ENCODE results near the gene BARX1.

Gene BARX1

GRCh38 chr9:93931905-93932304 lies 23.2 kb downstream of the BARX1 start:
- TF ChIP-seq POLR2A (IDR thresholded peaks at IDR 0.05; ENCODE audit: low read depth, low read length), result no peak
- TF ChIP-seq POLR2AphosphoS5 (IDR thresholded peaks at IDR 0.05; ENCODE audit: low read depth, low read length), result no peak
- TF ChIP-seq TAF1 (IDR thresholded peaks at IDR 0.05; ENCODE audit: borderline replicate concordance, low read depth, low read length), result no peak
- FAIRE-seq (no peak), DNase-seq (ENCODE audit: insufficient read length) (no peak)

GRCh38 chr9:93930070-93930469 lies 25.1 kb downstream of the BARX1 start:
- no peak for TF ChIP-seq POLR2A (IDR thresholded peaks at IDR 0.05; ENCODE audit: low read depth, low read length)
- no peak for FAIRE-seq
- no peak for DNase-seq (ENCODE audit: insufficient read length)

GRCh38 chr9:93929231-93929630 lies 25.9 kb downstream of the BARX1 start:
- DNase-seq (ENCODE audit: insufficient read length) (no peak), FAIRE-seq (no peak)
- TF ChIP-seq TAF1 (IDR thresholded peaks at IDR 0.05; ENCODE audit: borderline replicate concordance, low read depth, low read length) (no peak), POLR2AphosphoS5 (IDR thresholded peaks at IDR 0.05; ENCODE audit: low read depth, low read length) (no peak), POLR2A (IDR thresholded peaks at IDR 0.05; ENCODE audit: low read depth, low read length) (no peak)

- TF ChIP-seq POLR2A (IDR thresholded peaks at IDR 0.05; ENCODE audit: low read depth, low read length), result no peak
- no peak for TF ChIP-seq POLR2AphosphoS5 (IDR thresholded peaks at IDR 0.05; ENCODE audit: low read depth, low read length)
- TF ChIP-seq TAF1 (IDR thresholded peaks at IDR 0.05; ENCODE audit: borderline replicate concordance, low read depth, low read length), result no peak
- FAIRE-seq, result no peak
- no peak for DNase-seq (ENCODE audit: insufficient read length)
Observed at GRCh38 chr9:93922535-93922934, 32.6 kb downstream of the BARX1 start.

DNA sequence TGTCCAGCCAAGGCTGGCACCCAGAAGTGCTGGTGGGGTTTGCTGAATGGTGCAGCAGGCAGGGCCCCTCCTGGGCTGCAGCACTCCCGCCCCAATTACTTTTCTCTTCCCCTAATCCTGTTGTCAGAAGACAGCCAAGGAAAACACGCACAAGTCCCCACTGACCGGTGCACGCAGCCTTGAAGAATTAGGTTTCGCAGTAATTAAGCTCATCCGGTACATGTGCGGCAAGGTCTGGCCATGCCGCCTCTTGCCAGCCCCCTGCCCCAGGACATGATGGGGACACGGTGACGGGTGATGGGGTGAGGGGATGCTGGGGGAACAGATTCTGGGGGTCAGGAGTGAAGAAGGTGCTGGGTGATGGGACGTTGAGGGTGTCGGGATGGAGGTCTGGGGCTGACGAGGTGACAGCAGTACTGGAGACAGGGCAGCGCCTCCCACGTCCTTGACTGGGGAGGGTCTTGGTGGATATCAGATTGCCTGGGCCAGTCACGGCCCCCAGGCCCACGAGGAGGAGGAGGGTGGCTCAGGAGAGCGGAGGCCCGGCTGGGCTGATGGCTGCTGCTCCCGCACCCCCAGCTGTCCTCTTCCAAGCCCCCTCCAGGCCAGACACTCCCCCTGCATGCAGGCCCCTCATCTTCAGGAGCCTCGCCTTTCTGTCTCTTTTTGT lies 34.9 kb downstream of the BARX1 start:
- DNase-seq (ENCODE audit: insufficient read length), result no peak
- no peak for TF ChIP-seq POLR2A (IDR thresholded peaks at IDR 0.05; ENCODE audit: low read depth, low read length)
- no peak for TF ChIP-seq TAF1 (IDR thresholded peaks at IDR 0.05; ENCODE audit: borderline replicate concordance, low read depth, low read length)
- TF ChIP-seq POLR2AphosphoS5 (IDR thresholded peaks at IDR 0.05; ENCODE audit: low read depth, low read length), result no peak
- no peak for FAIRE-seq

DNA sequence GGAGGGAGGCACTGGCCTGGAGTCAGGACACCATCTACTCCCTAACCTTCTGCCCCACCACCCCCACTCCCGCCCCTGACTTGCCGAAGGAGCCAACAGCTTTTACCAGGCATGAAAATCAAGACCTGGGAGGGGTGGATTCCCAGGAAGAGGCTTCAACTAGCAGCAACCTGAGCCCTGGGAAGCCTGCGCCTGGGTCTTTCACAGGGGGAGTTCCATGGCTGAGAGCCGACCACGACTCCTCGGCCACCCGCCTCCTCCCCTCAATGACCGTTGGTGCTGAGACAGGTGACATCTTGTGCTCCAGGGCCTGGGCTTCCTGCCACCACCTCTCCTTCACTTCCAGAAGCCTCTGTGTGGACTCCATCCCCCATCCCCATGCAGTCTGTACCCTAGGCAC lies 37.1 kb downstream of the BARX1 start:
- FAIRE-seq, result no peak

DNA sequence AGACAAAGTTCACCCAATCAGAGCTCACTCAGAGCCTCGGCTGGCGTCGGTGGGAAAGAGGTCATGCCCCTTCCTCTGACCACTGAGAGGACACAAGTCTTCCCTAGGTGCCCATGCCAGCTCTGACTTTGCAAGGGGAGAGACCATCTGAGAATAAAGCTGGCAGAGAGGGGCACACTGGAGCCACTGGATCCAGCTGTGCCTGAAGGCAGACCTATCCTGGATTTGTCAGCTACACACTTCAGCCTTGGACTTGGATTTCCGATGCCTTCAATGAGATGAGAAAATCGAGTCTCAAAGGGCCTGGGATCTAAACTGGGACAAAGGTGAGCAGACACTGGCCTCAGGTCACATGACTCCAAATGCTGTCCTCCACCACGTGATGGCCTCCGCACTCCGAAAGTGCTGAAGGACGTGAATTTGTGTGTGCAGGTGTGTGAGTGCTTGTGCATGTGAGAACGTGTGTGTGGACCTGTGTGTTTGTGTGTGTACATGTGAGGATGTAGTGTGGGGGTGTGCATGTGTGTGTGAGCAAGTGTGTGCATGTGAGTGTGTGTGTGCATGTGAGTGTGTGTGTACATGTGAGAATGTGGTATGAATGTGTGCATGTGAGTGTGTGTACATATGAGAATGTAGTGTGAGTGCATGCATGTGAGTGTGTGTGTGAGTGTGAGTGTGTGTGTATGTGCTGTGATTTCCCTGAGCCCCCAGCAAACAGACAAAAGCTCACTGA lies 37.9 kb downstream of the BARX1 start:
- no peak for TF ChIP-seq POLR2AphosphoS5 (IDR thresholded peaks at IDR 0.05; ENCODE audit: low read depth, low read length)
- TF ChIP-seq TAF1 (IDR thresholded peaks at IDR 0.05; ENCODE audit: borderline replicate concordance, low read depth, low read length), result no peak
- FAIRE-seq, result no peak

More for the DNA sequence above, 37.1 kb downstream of the BARX1 start:
- no peak for DNase-seq (ENCODE audit: insufficient read length)
- TF ChIP-seq POLR2A (IDR thresholded peaks at IDR 0.05; ENCODE audit: low read depth, low read length), result no peak
- no peak for TF ChIP-seq POLR2AphosphoS5 (IDR thresholded peaks at IDR 0.05; ENCODE audit: low read depth, low read length)
- TF ChIP-seq TAF1 (IDR thresholded peaks at IDR 0.05; ENCODE audit: borderline replicate concordance, low read depth, low read length), result no peak

DNA sequence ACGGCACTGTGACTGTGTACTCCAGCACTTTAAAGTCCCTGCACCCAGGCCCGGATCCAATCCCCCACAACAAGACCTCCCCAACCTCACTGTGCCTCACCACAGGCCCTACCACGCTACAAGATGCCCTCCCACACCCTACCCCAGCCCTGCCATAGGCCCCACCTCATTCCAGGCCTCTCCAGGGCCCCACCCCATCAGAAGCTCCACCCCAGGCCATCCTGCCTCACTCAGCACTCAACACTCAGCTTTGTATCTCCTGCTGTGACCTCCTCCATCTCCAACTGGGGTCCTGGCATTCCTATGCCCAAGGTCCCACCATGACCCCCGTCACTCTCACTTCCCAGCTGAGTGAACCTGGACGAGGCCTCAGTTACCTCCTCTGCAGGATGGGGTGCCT lies 38.8 kb downstream of the BARX1 start:
- no peak for DNase-seq (ENCODE audit: insufficient read length)
- FAIRE-seq, result no peak
- no peak for TF ChIP-seq POLR2AphosphoS5 (IDR thresholded peaks at IDR 0.05; ENCODE audit: low read depth, low read length)
- no peak for TF ChIP-seq POLR2A (IDR thresholded peaks at IDR 0.05; ENCODE audit: low read depth, low read length)
- no peak for TF ChIP-seq TAF1 (IDR thresholded peaks at IDR 0.05; ENCODE audit: borderline replicate concordance, low read depth, low read length)

More for the DNA sequence above, 37.9 kb downstream of the BARX1 start:
- no peak for DNase-seq (ENCODE audit: insufficient read length)

DNA sequence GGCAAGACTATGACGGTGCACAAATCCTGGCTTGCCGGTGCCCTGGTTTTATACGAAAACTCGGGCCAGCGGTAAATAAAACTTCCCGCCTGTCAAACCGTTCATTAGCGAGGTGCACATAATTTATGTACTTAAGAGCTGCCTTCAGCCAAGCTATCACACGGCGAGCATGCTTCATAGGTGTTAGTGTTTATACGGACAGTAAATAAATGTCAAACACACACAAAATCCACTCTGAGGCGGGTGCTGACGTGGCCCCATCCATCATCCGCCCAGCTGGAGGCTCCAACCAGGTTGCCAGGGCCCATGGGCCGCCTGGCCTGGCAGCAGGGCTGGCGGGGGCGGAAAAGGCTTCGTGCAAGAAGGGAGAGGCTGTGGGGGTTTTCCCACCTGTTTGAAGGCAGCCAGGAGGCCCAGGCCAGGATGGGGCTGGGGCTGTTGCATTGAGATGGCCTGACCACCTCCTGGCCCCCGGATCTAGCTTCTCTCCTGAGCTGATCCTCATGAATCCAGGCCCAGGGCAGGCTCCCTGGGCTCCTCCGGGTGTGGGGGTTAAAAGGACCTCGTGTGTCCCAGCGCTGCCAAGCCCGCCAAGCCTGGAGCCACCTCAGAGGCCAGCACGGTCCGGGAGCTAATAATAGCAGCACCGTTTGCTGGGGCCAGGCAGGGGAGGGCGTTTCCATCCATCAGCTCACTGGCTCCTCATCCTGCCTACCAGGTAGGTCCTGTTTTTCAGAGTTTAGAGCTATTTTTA lies 43.2 kb downstream of the BARX1 start:
- TF ChIP-seq POLR2AphosphoS5 (IDR thresholded peaks at IDR 0.05; ENCODE audit: low read depth, low read length) (no peak), TAF1 (IDR thresholded peaks at IDR 0.05; ENCODE audit: borderline replicate concordance, low read depth, low read length) (no peak), POLR2A (IDR thresholded peaks at IDR 0.05; ENCODE audit: low read depth, low read length) (no peak)
- FAIRE-seq (no peak), DNase-seq (ENCODE audit: insufficient read length) (no peak)

GRCh38 chr9:93911136-93911745 lies 43.9 kb downstream of the BARX1 start:
- DNase-seq (ENCODE audit: insufficient read length), result no peak
- no peak for FAIRE-seq
- no peak for TF ChIP-seq POLR2AphosphoS5 (IDR thresholded peaks at IDR 0.05; ENCODE audit: low read depth, low read length)
- TF ChIP-seq TAF1 (IDR thresholded peaks at IDR 0.05; ENCODE audit: borderline replicate concordance, low read depth, low read length), result no peak
- TF ChIP-seq POLR2A (IDR thresholded peaks at IDR 0.05; ENCODE audit: low read depth, low read length), result no peak

DNA sequence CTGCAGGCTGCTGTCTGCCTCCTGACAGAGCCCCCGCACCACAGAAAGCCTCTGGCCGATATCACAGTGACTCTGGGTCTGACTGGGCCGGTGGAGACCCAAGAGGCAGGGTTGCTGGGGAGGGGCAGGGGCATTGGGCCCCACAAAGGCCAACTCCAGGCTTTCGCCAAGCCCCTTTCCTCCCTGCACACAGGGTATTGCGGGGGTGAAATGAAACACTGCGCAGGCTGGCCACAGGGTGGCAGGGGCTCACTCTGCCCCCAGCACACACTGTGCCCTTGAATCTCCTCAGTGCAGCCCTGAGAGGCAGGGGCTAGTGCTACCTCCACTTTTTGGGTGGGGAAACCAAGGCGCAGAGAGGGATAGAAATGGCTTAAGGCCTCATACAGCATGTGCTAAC lies 44.6 kb downstream of the BARX1 start:
- TF ChIP-seq TAF1 (IDR thresholded peaks at IDR 0.05; ENCODE audit: borderline replicate concordance, low read depth, low read length) (no peak), POLR2AphosphoS5 (IDR thresholded peaks at IDR 0.05; ENCODE audit: low read depth, low read length) (no peak), POLR2A (IDR thresholded peaks at IDR 0.05; ENCODE audit: low read depth, low read length) (no peak)
- DNase-seq (ENCODE audit: insufficient read length) (no peak), FAIRE-seq (no peak)
